ENCODE results near the gene SURF1. TPM values are rescaled to one million over a fixed set of nuclear protein-coding genes. Genes with fewer than 3 reads are reported as not detected.

SURF1 gene
- total RNA-seq, 4 donors from 2014 or later: 14.2 to 66.1 (median 50.2) TPM

DNA sequence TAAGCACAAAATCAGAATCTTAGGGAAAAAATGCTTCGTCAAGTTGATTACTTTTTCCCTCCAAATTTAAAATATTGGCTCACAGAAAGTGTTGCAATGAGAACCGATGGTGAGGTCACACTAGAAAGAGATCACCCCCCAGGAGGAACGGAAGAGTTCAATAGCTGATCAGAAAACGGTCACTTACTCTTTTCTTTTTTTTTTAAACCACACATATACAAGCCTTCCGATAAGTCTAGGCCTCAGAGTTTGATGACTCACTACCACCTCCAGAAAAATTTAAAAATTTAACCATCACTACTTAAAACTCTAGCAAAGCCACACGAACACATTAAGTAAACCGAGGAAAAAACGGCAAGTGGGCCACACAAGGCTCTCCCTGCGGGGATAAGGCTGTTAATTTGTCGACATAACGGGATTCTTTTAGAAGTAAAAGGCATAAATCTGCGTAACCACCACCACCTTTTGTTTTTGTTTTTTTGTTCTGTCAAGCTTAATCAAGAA is 18.4 kb upstream of the SURF1 start:
- Histone ChIP-seq H3K36me3 (no peaks in the 10 kb centered on the region), H3K9me3 (no peaks in the 10 kb centered on the region), H3K27ac (peak overlapping the region; percentile 97 to 100 (median 98)), H3K4me3 (peak overlapping the region; percentile 66 to 100 (median 92)), H3K4me1 (peaks cover 25 to 58% (median 49%) of the 10 kb centered on the region in 4 donors), H3K27me3 (no peaks in the 10 kb centered on the region)
- TF ChIP-seq EP300 (IDR thresholded peaks at IDR 0.05; ENCODE audit: low read depth): no peak
- no peak for TF ChIP-seq POLR2AphosphoS5 (IDR thresholded peaks at IDR 0.05)
- TF ChIP-seq POLR2A (IDR thresholded peaks at IDR 0.05): no peak
- TF ChIP-seq, protein P1, sequence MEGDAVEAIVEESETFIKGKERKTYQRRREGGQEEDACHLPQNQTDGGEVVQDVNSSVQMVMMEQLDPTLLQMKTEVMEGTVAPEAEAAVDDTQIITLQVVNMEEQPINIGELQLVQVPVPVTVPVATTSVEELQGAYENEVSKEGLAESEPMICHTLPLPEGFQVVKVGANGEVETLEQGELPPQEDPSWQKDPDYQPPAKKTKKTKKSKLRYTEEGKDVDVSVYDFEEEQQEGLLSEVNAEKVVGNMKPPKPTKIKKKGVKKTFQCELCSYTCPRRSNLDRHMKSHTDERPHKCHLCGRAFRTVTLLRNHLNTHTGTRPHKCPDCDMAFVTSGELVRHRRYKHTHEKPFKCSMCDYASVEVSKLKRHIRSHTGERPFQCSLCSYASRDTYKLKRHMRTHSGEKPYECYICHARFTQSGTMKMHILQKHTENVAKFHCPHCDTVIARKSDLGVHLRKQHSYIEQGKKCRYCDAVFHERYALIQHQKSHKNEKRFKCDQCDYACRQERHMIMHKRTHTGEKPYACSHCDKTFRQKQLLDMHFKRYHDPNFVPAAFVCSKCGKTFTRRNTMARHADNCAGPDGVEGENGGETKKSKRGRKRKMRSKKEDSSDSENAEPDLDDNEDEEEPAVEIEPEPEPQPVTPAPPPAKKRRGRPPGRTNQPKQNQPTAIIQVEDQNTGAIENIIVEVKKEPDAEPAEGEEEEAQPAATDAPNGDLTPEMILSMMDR (IDR thresholded peaks at IDR 0.05): no peak
- intact Hi-C loops (cut with DNase I; ENCODE audit: low total_unique reads) (no loop called here), in situ Hi-C loops (cut with MboI; ENCODE audit: low pct_ligation_motif_present in 1 of 4, low pct_unique_long_range_greater_than_20kb in 1 of 4, low sequenced_read_pairs in 3 of 4) (no loop called here)
- 13 to 24% methylated on average over 6 to 12 of the region's 12 CpGs for WGBS, 2 donors (ENCODE audit: low coverage in 1 of 2)
- DNase-seq: no peak

DNA sequence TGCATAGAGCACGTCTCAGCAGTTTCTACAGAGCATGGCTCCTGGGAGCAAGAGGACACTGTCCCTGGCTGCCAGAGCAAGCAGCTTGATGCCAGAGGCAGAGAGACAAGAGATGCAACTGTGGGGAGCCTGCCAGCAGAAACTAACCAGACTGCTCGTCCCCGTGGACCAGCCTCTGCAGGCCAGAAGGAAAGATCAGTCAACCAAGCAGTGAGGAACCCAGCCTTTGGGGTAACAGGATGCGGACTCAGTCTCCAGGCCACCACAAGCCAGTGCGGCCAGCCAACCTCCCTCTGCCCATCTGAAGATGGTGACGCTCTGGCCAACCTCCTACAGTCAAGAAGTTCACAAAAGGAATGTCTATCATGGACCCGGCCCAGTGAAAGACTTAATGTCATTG is 15.9 kb upstream of the SURF1 start:
- no peaks in the 10 kb centered on the region for H3K36me3 ChIP-seq
- no peak overlapping the region for H3K4me3 ChIP-seq
- peaks cover 41 to 83% (median 72%) of the 10 kb centered on the region in 4 donors for H3K4me1 ChIP-seq
- intact Hi-C loops (cut with DNase I; ENCODE audit: low total_unique reads) (no loop called here), in situ Hi-C loops (cut with MboI; ENCODE audit: low pct_ligation_motif_present in 1 of 4, low pct_unique_long_range_greater_than_20kb in 1 of 4, low sequenced_read_pairs in 3 of 4) (no loop called here)
- peak overlapping the region; percentile 14 to 69 (median 24) for H3K27ac ChIP-seq
- H3K9me3 ChIP-seq: no peaks in the 10 kb centered on the region
- TF ChIP-seq, protein P1 (IDR thresholded peaks at IDR 0.05): no peak
- TF ChIP-seq POLR2AphosphoS5 (IDR thresholded peaks at IDR 0.05) (no peak), POLR2A (IDR thresholded peaks at IDR 0.05) (no peak)
- no peaks in the 10 kb centered on the region for H3K27me3 ChIP-seq
- no peak for DNase-seq
- WGBS, 2 donors (ENCODE audit: low coverage in 1 of 2): 59% methylated on average over 7 of the region's 7 CpGs; no CpG with 5 or more reads in 1 of the 2 donors

DNA sequence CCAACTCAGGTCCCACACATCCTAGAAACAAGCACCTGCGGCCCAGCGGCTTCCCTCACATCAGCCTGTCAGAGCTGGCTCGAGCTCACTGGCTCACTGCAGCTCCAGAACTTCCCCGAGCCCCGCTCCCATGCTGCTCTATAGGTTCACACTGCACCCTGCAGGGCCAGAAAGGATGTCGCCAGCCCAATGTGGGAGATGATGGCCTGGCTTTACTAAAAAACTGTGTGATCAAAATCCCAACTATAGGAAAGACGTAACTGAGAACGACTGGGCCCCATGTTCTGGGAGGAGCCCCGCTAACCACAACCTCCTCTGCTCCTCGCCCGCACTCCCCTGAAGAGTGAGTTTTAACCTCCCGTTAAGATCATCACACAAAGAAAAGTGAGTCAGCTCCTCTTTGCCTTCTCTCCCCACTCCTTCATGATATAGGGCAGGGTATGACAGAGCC is 15.0 kb upstream of the SURF1 start:
- no peak for DNase-seq
- TF ChIP-seq EP300 (IDR thresholded peaks at IDR 0.05; ENCODE audit: low read depth) (no peak), POLR2A (IDR thresholded peaks at IDR 0.05) (no peak), POLR2AphosphoS5 (IDR thresholded peaks at IDR 0.05) (no peak)
- TF ChIP-seq, protein P1 (IDR thresholded peaks at IDR 0.05): no peak
- Histone ChIP-seq H3K4me1 (peaks cover 37 to 78% (median 68%) of the 10 kb centered on the region in 4 donors), H3K9me3 (no peaks in the 10 kb centered on the region), H3K27ac (peak overlapping the region; percentile 14 to 69 (median 24)), H3K4me3 (no peak overlapping the region), H3K27me3 (no peaks in the 10 kb centered on the region), H3K36me3 (peaks cover 0 to 8% (median 3%) of the 10 kb centered on the region in 4 donors)
- in situ Hi-C loops (cut with MboI; ENCODE audit: low pct_ligation_motif_present in 1 of 4, low pct_unique_long_range_greater_than_20kb in 1 of 4, low sequenced_read_pairs in 3 of 4) (no loop called here), intact Hi-C loops (cut with DNase I; ENCODE audit: low total_unique reads) (no loop called here)
- WGBS, 2 donors (ENCODE audit: low coverage in 1 of 2): 67% methylated on average over 12 of the region's 12 CpGs; no CpG with 5 or more reads in 1 of the 2 donors

DNA sequence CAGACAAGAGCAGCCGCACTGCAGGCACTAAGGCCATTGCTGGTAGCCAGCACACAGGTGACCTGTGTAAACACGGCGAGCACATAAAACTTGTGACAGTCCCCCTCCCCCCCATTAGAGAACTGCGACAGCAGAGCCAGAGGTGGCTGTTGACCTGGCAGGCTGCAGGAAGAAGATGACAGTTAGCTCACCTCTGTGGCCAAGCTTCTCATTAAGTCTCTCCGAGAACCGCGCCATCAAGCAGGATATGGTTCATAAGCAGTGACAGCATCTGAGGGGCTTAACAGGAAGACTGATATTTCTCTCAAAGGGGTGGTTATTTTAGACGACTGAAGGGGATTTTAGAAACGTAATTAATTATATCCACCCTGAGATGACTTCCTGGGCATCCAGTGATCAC is 14.4 kb upstream of the SURF1 start:
- TF ChIP-seq, protein P1 (IDR thresholded peaks at IDR 0.05): no peak
- TF ChIP-seq POLR2A (IDR thresholded peaks at IDR 0.05) (no peak), EP300 (IDR thresholded peaks at IDR 0.05; ENCODE audit: low read depth) (no peak), POLR2AphosphoS5 (IDR thresholded peaks at IDR 0.05) (no peak)
- H3K36me3 ChIP-seq: peaks cover 0 to 14% (median 6%) of the 10 kb centered on the region in 4 donors
- peak overlapping the region in 3 of 4 donors; percentile 19 to 69 (median 28) for H3K27ac ChIP-seq

More for the DNA sequence above, 14.4 kb upstream of the SURF1 start:
- Histone ChIP-seq H3K9me3 (no peaks in the 10 kb centered on the region), H3K4me3 (no peak overlapping the region), H3K4me1 (peaks cover 37 to 78% (median 68%) of the 10 kb centered on the region in 4 donors), H3K27me3 (no peaks in the 10 kb centered on the region)
- intact Hi-C loops (cut with DNase I; ENCODE audit: low total_unique reads): no loop called here
- WGBS, 2 donors (ENCODE audit: low coverage in 1 of 2): 71% methylated on average over 9 of the region's 9 CpGs; no CpG with 5 or more reads in 1 of the 2 donors
- DNase-seq: no peak
- in situ Hi-C loops (cut with MboI; ENCODE audit: low pct_ligation_motif_present in 1 of 4, low pct_unique_long_range_greater_than_20kb in 1 of 4, low sequenced_read_pairs in 3 of 4): no loop called here
